ENCODE results near the gene LHFPL2. TPM values are rescaled to one million over a fixed set of nuclear protein-coding genes. Genes with fewer than 3 reads are reported as not detected.
A peak's percentile ranks its signal among the peaks of the same experiment; 100 is the strongest.

LHFPL2 gene
- total and polyA plus RNA-seq, 2 donors from 2014 or later: 1.8 to 12.6 TPM

GRCh38 chr5:78536661-78537196 is 111.8 kb downstream of the LHFPL2 start:
- no peak for FAIRE-seq
- intact Hi-C loops (cut with DNase I): no loop called here
- no peak for TF ChIP-seq CTCF (IDR thresholded peaks at IDR 0.05; ENCODE audit: borderline replicate concordance, extremely low read depth, insufficient read depth)

GRCh38 chr5:78534905-78535200 is 113.7 kb downstream of the LHFPL2 start:
- Histone ChIP-seq H3K4me1 (ENCODE audit: control insufficient read depth in 2 of 3, insufficient read depth in 2 of 3, low read depth in 1 of 3, low read length in 3 of 3) (no peaks in the 10 kb centered on the region), H3K36me3 (ENCODE audit: control insufficient read depth in 2 of 3, insufficient read depth in 3 of 3, low read length in 3 of 3) (no peaks in the 10 kb centered on the region), H3K27me3 (ENCODE audit: control insufficient read depth, insufficient read depth, low read length) (no peaks in the 10 kb centered on the region), H3K4me3 (ENCODE audit: low read length in 3 of 3) (no peak overlapping the region), H3K27ac (ENCODE audit: low read depth in 2 of 2, low read length in 2 of 2) (no peak overlapping the region), H3K9ac (ENCODE audit: low read length in 3 of 3) (no peak overlapping the region), H3K9me3 (ENCODE audit: control insufficient read depth in 2 of 3, insufficient read depth in 1 of 3, low read length in 3 of 3) (no peaks in the 10 kb centered on the region)
- DNase-seq (no peak), FAIRE-seq (no peak)
- intact Hi-C loops (cut with DNase I): no loop called here
- no peak for TF ChIP-seq CTCF (IDR thresholded peaks at IDR 0.05; ENCODE audit: borderline replicate concordance, extremely low read depth, insufficient read depth)

More at GRCh38 chr5:78536661-78537196, 111.8 kb downstream of the LHFPL2 start:
- no peak overlapping the region for H3K4me3 ChIP-seq (ENCODE audit: low read length in 3 of 3)
- no peak for DNase-seq
- H3K4me1 ChIP-seq (ENCODE audit: control insufficient read depth in 2 of 3, insufficient read depth in 2 of 3, low read depth in 1 of 3, low read length in 3 of 3): peaks cover 0 to 9% (median 0%) of the 10 kb centered on the region in 3 donors
- no peaks in the 10 kb centered on the region for H3K27me3 ChIP-seq (ENCODE audit: control insufficient read depth, insufficient read depth, low read length)
- H3K9ac ChIP-seq (ENCODE audit: low read length in 3 of 3): no peak overlapping the region
- H3K36me3 ChIP-seq (ENCODE audit: control insufficient read depth in 2 of 3, insufficient read depth in 3 of 3, low read length in 3 of 3): no peaks in the 10 kb centered on the region
- no peaks in the 10 kb centered on the region for H3K9me3 ChIP-seq (ENCODE audit: control insufficient read depth in 2 of 3, insufficient read depth in 1 of 3, low read length in 3 of 3)
- no peak overlapping the region for H3K27ac ChIP-seq (ENCODE audit: low read depth in 2 of 2, low read length in 2 of 2)

- intact Hi-C loops (cut with DNase I): no loop called here
- H3K4me1 ChIP-seq (ENCODE audit: control insufficient read depth in 2 of 3, insufficient read depth in 2 of 3, low read depth in 1 of 3, low read length in 3 of 3): no peaks in the 10 kb centered on the region
- no peak for TF ChIP-seq CTCF (IDR thresholded peaks at IDR 0.05; ENCODE audit: borderline replicate concordance, extremely low read depth, insufficient read depth)
- H3K9ac ChIP-seq (ENCODE audit: low read length in 3 of 3): no peak overlapping the region
- DNase-seq (peak in 1 of 5 donors; percentile 85), FAIRE-seq (no peak)
- H3K36me3 ChIP-seq (ENCODE audit: control insufficient read depth in 2 of 3, insufficient read depth in 3 of 3, low read length in 3 of 3): no peaks in the 10 kb centered on the region
- no peak overlapping the region for H3K4me3 ChIP-seq (ENCODE audit: low read length in 3 of 3)
- H3K27ac ChIP-seq (ENCODE audit: low read depth in 2 of 2, low read length in 2 of 2): no peak overlapping the region
- H3K9me3 ChIP-seq (ENCODE audit: control insufficient read depth in 2 of 3, insufficient read depth in 1 of 3, low read length in 3 of 3): no peaks in the 10 kb centered on the region
- H3K27me3 ChIP-seq (ENCODE audit: control insufficient read depth, insufficient read depth, low read length): no peaks in the 10 kb centered on the region
These were observed 114.2 kb downstream of the LHFPL2 start for GRCh38 chr5:78534148-78534904.

Data from kidney (tissue), 14 donors.